OCI-LY7 (cell line): ENCODE data around the gene KNDC1. TPM values are rescaled to one million over a fixed set of nuclear protein-coding genes. Genes with fewer than 3 reads are reported as not detected.

Experiments
- BruUV-seq: library from RNA; stranded (reverse); fragments of 400-500 nt; replicated peaks from 2 replicates; lab custom pipeline; 2021; lab: Mats Ljungman, UMichigan
- CTCF ChIA-PET: fragments of 300-600 bp; sonication (Branson Sonifier 250); formaldehyde crosslinking; loops from one replicate; lab custom pipeline; 2022; ENCODE audit warnings: antibody characterized with exemption; ENCODE audit not compliant: unreplicated experiment; lab: Charles Lee
- POLR2A ChIA-PET: fragments of 300-600 bp; sonication (Branson Sonifier 250); formaldehyde crosslinking; loops from one replicate; lab custom pipeline; 2022; ENCODE audit warnings: antibody characterized with exemption; lab: Charles Lee
- DNase-seq: peaks from one replicate; pipeline ENCODE4 v3.0.0-alpha.2; 2015; ENCODE audit warnings: low spot score
- H2AFZ ChIP-seq: fragments of 200-600 bp; sonication (generic), shearing (Covaris generic); 2 replicates; pipeline ENCODE4 v1.6.1; 2014; ENCODE audit warnings: mild to moderate bottlenecking, antibody characterized with exemption, low read length, moderate library complexity
- H3K27ac ChIP-seq: fragments of 200-600 bp; sonication (generic); 2 replicates; pipeline ENCODE4 v1.5.1; 2014; ENCODE audit warnings: mixed run types, low read depth, mild to moderate bottlenecking, moderate library complexity, low read length, inconsistent platforms; ENCODE audit not compliant: poor library complexity, severe bottlenecking
- H3K36me3 ChIP-seq: fragments of 200-600 bp; sonication (generic); 2 replicates; pipeline ENCODE4 v1.6.1; 2014; ENCODE audit warnings: mild to moderate bottlenecking, antibody characterized with exemption, low read length, moderate library complexity, mixed read lengths; ENCODE audit not compliant: insufficient read depth
- H3K4me1 ChIP-seq: fragments of 200-600 bp; sonication (generic); 2 replicates; pipeline ENCODE4 v1.5.1; 2014; ENCODE audit warnings: mild to moderate bottlenecking, low read length; ENCODE audit not compliant: insufficient read depth, poor library complexity, severe bottlenecking
- H3K4me2 ChIP-seq: fragments of 200-600 bp; sonication (generic); 2 replicates; pipeline ENCODE4 v1.6.1; 2014; ENCODE audit warnings: mild to moderate bottlenecking, low read length
- H3K4me3 ChIP-seq: fragments of 200-600 bp; sonication (generic); 2 replicates; pipeline ENCODE4 v1.5.1; 2014; ENCODE audit warnings: mild to moderate bottlenecking, low read depth, low read length; ENCODE audit not compliant: poor library complexity, severe bottlenecking
- H3K79me2 ChIP-seq: fragments of 200-600 bp; sonication (generic); 2 replicates; pipeline ENCODE4 v1.6.1; 2016; ENCODE audit warnings: low read depth, mild to moderate bottlenecking, low read length, moderate library complexity, mixed read lengths; ENCODE audit not compliant: insufficient read depth
- H3K9me2 ChIP-seq: fragments of 200-600 bp; sonication (generic); 2 replicates; pipeline ENCODE4 v1.6.1; 2016; ENCODE audit warnings: mild to moderate bottlenecking, low read length, mixed read lengths; ENCODE audit not compliant: insufficient read depth
- H3K9me3 ChIP-seq: fragments of 200-600 bp; sonication (generic); 2 replicates; pipeline ENCODE4 v1.6.1; 2014; ENCODE audit warnings: mild to moderate bottlenecking, mixed run types, low read length, mixed read lengths
- H4K20me1 ChIP-seq: fragments of 200-600 bp; sonication (generic); 2 replicates; pipeline ENCODE4 v1.6.1; 2014; ENCODE audit warnings: mild to moderate bottlenecking, antibody characterized with exemption, low read length, moderate library complexity, mixed read lengths; ENCODE audit not compliant: insufficient read depth
- CTCF ChIP-seq: fragments of 200-600 bp; sonication (generic); conservative IDR thresholded peaks from 2 replicates; pipeline ENCODE4 v1.5.1; 2014; ENCODE audit warnings: mild to moderate bottlenecking, antibody characterized with exemption, low read length, moderate library complexity, mixed read lengths
- EZH2phosphoT487 ChIP-seq: fragments of 200-600 bp; sonication (generic); IDR thresholded peaks from 2 replicates; pipeline ENCODE4 v1.6.1; 2018; ENCODE audit warnings: low read depth, borderline replicate concordance, mild to moderate bottlenecking, mixed run types, antibody characterized with exemption, low read length, moderate library complexity, mixed read lengths
- intact Hi-C: fragments of 100-400 bp; cut with micrococcal nuclease; formaldehyde crosslinking; loops from one replicate; pipeline ENCODE4 v1.10.0; 2022; ENCODE audit not compliant: unreplicated experiment
- total RNA-seq, 2 experiments: library from RNA; depleted of rRNA in 1 of 2; stranded (reverse); fragments of >200 nt in 1 of 2; shearing (Covaris generic) in 1 of 2; gene quantifications; 2 replicates each; pipeline ENCODE4 v1.2.3, GENCODE V29; 2014 to 2022

Gene KNDC1
- total RNA-seq, 2 experiments from 2014 or later, result not detected

DNA sequence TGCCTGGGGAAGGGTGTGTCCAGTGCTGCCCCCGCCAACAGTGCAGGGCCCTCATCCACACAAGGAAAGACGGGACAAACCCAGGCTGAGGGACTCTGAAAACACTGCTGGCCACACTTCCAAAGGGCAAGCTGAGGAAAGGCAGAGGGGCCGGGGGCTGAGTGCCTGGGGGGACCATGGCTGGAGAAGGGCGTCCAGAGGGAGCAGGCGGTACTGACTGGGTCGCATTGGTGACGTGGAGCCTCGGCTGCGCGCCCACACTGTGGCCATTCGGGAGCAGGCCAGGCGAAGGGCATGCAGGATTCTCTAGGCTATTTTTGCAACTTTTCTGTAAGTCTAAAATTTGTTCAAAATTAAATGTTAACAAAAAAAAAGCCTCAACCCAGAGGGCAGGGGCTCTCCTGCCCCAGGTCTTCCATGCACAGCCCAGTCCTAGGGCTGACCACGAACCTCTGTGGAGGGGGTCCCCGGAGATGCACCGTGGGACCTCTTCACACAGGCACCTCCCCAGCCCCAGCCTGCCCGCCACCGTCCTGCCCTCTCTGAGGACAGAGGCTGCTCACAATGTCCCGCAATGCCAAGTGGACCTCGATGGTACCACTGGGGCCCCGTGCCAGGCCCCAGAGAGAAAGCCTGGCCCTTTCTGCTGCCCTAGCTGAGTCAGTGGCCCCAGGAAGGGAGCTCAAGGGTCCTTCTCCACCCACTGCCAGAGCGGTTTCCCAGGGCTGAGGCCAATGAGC is 106.2 kb downstream of the KNDC1 start:
- no peak for TF ChIP-seq EZH2phosphoT487
- intact Hi-C loops, result no loop called here
- Histone ChIP-seq H3K36me3 (no peaks in the 10 kb centered on the region), H4K20me1 (no peaks in the 10 kb centered on the region; the same call in 1 of the 2 replicates), H3K4me1 (peaks cover 3% of the 10 kb centered on the region), H3K79me2 (no peaks in the 10 kb centered on the region), H3K4me2 (no peak overlapping the region), H3K9me2 (no peaks in the 10 kb centered on the region), H2AFZ (no peak overlapping the region), H3K27ac (no peak overlapping the region), H3K4me3 (no peak overlapping the region), H3K9me3 (no peaks in the 10 kb centered on the region)
- no peak for DNase-seq
- no TSS peak for BruUV-seq
- POLR2A ChIA-PET, result no interaction called here
- CTCF ChIA-PET, result no interaction called here

GRCh38 chr10:133267293-133267692 is 107.3 kb downstream of the KNDC1 start:
- CTCF ChIA-PET, result no interaction called here
- POLR2A ChIA-PET, result no interaction called here
- DNase-seq, result no peak
- Histone ChIP-seq H3K9me2 (no peaks in the 10 kb centered on the region), H3K9me3 (no peaks in the 10 kb centered on the region), H3K4me3 (no peak overlapping the region), H3K79me2 (no peaks in the 10 kb centered on the region), H4K20me1 (no peaks in the 10 kb centered on the region; the same call in 1 of the 2 replicates), H3K36me3 (no peaks in the 10 kb centered on the region), H3K27ac (no peak overlapping the region), H2AFZ (no peak overlapping the region), H3K4me1 (no peaks in the 10 kb centered on the region), H3K4me2 (no peak overlapping the region)
- TF ChIP-seq CTCF (no peak), EZH2phosphoT487 (no peak)
- intact Hi-C loops, result no loop called here
- no TSS peak for BruUV-seq

DNA sequence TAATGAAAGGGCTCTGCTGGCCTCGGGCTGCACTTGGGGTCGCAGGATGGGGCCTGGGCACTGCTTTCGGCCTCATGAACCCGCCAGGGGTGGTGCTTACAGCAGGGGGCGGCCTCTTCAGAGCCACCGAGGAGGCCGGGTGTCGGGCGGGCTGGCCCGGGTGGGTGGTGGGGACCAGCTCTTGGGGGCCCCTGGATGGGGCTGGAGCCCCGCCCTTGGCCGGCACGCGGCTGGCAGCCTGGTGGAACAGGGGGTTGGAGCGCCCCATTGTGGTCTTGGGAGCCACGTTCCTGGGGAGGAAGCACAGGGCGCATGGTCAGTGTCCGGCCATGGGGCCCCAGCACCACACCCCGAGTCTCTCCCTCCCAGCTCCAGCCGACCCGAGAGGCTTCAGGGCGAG is 107.8 kb downstream of the KNDC1 start:
- no peaks in the 10 kb centered on the region for H3K4me1 ChIP-seq
- H3K79me2 ChIP-seq, result no peaks in the 10 kb centered on the region
- DNase-seq, result no peak
- CTCF ChIA-PET, result no interaction called here
- no peaks in the 10 kb centered on the region for H3K36me3 ChIP-seq
- TF ChIP-seq EZH2phosphoT487 (no peak), CTCF (no peak)
- no peak overlapping the region for H3K27ac ChIP-seq
- no peak overlapping the region for H3K4me2 ChIP-seq
- POLR2A ChIA-PET, result no interaction called here
- no peak overlapping the region for H3K4me3 ChIP-seq
- no peaks in the 10 kb centered on the region for H3K9me2 ChIP-seq
- intact Hi-C loops, result no loop called here
- no peaks in the 10 kb centered on the region for H3K9me3 ChIP-seq
- no TSS peak for BruUV-seq
- no peaks in the 10 kb centered on the region; the same call in 1 of the 2 replicates for H4K20me1 ChIP-seq
- no peak overlapping the region for H2AFZ ChIP-seq
